ENCODE data around the gene ZNF687.

- TF ChIP-seq CTCF (conservative IDR thresholded peaks at IDR 0.05; ENCODE audit: low read length) (no peak), EZH2phosphoT487 (IDR thresholded peaks at IDR 0.05; ENCODE audit: borderline replicate concordance, low read depth, low read length) (no peak)
Observed at GRCh38 chr1:151288502-151288901, 6.4 kb downstream of the ZNF687 start.

Measured in OCI-LY7 (cell line).